ENCODE measurements around the gene ATF6. TPM values are rescaled to one million over a fixed set of nuclear protein-coding genes. Genes with fewer than 3 reads are reported as not detected.

ATF6 gene
- total and polyA plus RNA-seq, 2 of the 8 experiments (the other 6 are each of a cell fraction or from before 2014, with no cell fraction given) = 4.6 to 10.0 TPM

GRCh38 chr1:161887730-161888287 lies 121.7 kb downstream of the ATF6 start (continued):
- TF ChIP-seq POU5F1 (IDR thresholded peaks at IDR 0.05; ENCODE audit: low read depth, low read length) = no peak
- no peak for TF ChIP-seq EZH2 (IDR thresholded peaks at IDR 0.05; ENCODE audit: low read depth, low read length, severe bottlenecking)

All from H1 (cell line).